Measurements from ENCODE around the gene NEDD4L. TPM values are rescaled to one million over a fixed set of nuclear protein-coding genes. Genes with fewer than 3 reads are reported as not detected.

The NEDD4L gene
- total and polyA plus RNA-seq, 4 donors, result 10.2 to 20.3 (median 13.2) TPM

GRCh38 chr18:58309610-58310239, 265.7 kb downstream of the NEDD4L start:
- no peak for TF ChIP-seq REST (IDR thresholded peaks at IDR 0.05)
- TF ChIP-seq HNF4A (conservative IDR thresholded peaks at IDR 0.05), result no peak
- TF ChIP-seq RXRA (IDR thresholded peaks at IDR 0.05), result no peak
- TF ChIP-seq SP1 (IDR thresholded peaks at IDR 0.05), result no peak
- TF ChIP-seq YY1 (IDR thresholded peaks at IDR 0.05), result no peak
- no peak for TF ChIP-seq GABPA (IDR thresholded peaks at IDR 0.05 in 1 of 2, conservative IDR thresholded peaks at IDR 0.05 in 1 of 2)
- no peak for TF ChIP-seq JUND (IDR thresholded peaks at IDR 0.05)
- no peak for TF ChIP-seq EGR1 (IDR thresholded peaks at IDR 0.05; ENCODE audit: low read depth in 2 of 2)
- TF ChIP-seq ZBTB33 (IDR thresholded peaks at IDR 0.05), result no peak
- no peak for TF ChIP-seq MAX (IDR thresholded peaks at IDR 0.05)
- no peak for TF ChIP-seq CTCF (IDR thresholded peaks at IDR 0.05; ENCODE audit: low read depth, low read length, missing input control)
- no peak for TF ChIP-seq TAF1 (conservative IDR thresholded peaks at IDR 0.05)
- no peak for TF ChIP-seq ATF3 (IDR thresholded peaks at IDR 0.05)
- TF ChIP-seq FOXA2 (IDR thresholded peaks at IDR 0.05), result no peak
- TF ChIP-seq NR2F2 (IDR thresholded peaks at IDR 0.05), result no peak
- TF ChIP-seq RAD21 (IDR thresholded peaks at IDR 0.05), result no peak
- TF ChIP-seq FOXA1 (IDR thresholded peaks at IDR 0.05), result no peak
- no peak for TF ChIP-seq HNF4G (IDR thresholded peaks at IDR 0.05)
- H3K9ac ChIP-seq (ENCODE audit: low read depth in 1 of 2, low read length in 2 of 2), result no peak overlapping the region
- H3K27me3 ChIP-seq (ENCODE audit: control insufficient read depth in 4 of 4, insufficient read depth in 4 of 4, low read length in 3 of 4), result no peaks in the 10 kb centered on the region
- DNase-seq (ENCODE audit: low spot score), result no peak
- WGBS, result 91% methylated on average over 7 of the region's 7 CpGs
- H3K4me1 ChIP-seq (ENCODE audit: control insufficient read depth in 4 of 4, insufficient read depth in 4 of 4, low read length in 3 of 4), result peaks cover 2 to 10% (median 6%) of the 10 kb centered on the region in 4 donors
- no peaks in the 10 kb centered on the region for H3K36me3 ChIP-seq (ENCODE audit: control insufficient read depth in 4 of 4, insufficient read depth in 3 of 4, low read depth in 1 of 4, low read length in 3 of 4)
- H3K27ac ChIP-seq (ENCODE audit: low read depth in 1 of 2, low read length in 2 of 2), result no peak overlapping the region
- peaks cover 0 to 6% (median 3%) of the 10 kb centered on the region in 4 donors for H3K9me3 ChIP-seq (ENCODE audit: control insufficient read depth in 4 of 4, low read length in 3 of 4)
- H3K4me3 ChIP-seq (ENCODE audit: low read depth in 1 of 3, low read length in 3 of 3), result no peak overlapping the region

Data from liver (tissue), 9 donors.